Liver (tissue), 5 donors: Measurements from ENCODE around the gene MAT2B. TPM values are rescaled to one million over a fixed set of nuclear protein-coding genes. Genes with fewer than 3 reads are reported as not detected.

ENCODE experiments used
- HNF4G ChIP-seq: IDR thresholded peaks from 2 replicates; pipeline ENCODE4 v1.6.1; 2016; ENCODE audit warnings: antibody characterized with exemption
- JUND ChIP-seq, 2 donors: IDR thresholded peaks; 2 replicates each; pipeline ENCODE4 v1.6.1; 2016; ENCODE audit warnings: antibody characterized with exemption in 2 of 2
- polyA plus RNA-seq, 2 donors: library from polyadenylated mRNA; stranded (reverse) in 1 of 2; unstranded in 1 of 2; fragments of 200-250 nt in 1 of 2; fragments of >200 nt in 1 of 2; fragmentation: Nextera tagmentation in 1 of 2; extraction: Ambion mirVana in 1 of 2; gene quantifications; one replicate each; pipeline versions ENCODE4 v1.2.1 to v1.2.3, GENCODE V29; 2013 to 2015
- total RNA-seq, 2 donors: library from RNA; depleted of rRNA; stranded (reverse); fragments of >200 nt; gene quantifications; one replicate each; pipeline ENCODE4 v1.2.3, GENCODE V29; 2014
- donor health status: healthy.
- donor health status: healthy.
- donor health status: healthy.

Gene MAT2B
- total and polyA plus RNA-seq, 4 donors = 21.3 to 41.3 (median 25.0) TPM

DNA sequence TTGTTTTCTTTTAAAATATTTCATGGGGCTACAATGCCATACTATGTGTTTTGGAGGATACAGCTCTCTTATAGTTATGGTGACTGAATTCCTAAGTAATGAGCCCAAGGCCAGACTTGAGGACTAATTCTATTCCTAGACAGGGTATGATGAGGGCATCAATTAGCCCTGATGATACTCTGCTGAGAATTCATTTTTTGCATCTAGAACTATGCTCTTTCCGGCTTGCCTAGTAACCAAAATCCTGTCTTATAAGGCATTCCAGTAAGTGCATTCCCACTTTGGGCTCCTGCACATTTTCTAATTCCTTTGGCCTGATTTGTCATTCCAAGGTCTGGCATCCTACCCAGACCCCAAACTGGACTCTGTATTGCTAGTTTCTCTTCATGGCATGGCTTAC lies 62.4 kb downstream of the MAT2B start (continued):
- TF ChIP-seq HNF4G = no peak
- TF ChIP-seq JUND (IDR thresholded peaks at IDR 0.05) = no peak

Other genes with a start within 250 kb of the MAT2B start
- gene CCNG1, start 68.0 kb upstream of the MAT2B start, total RNA-seq = 10 to 100 TPM; 74.2 to 93.7 TPM
- 10 to 100 TPM; 30.9 to 73.9 TPM for gene CCNG1, start 68.0 kb upstream of the MAT2B start, polyA plus RNA-seq
- 1 to 10 TPM; 1.8 to 4.0 TPM for gene NUDCD2, start 45.5 kb upstream of the MAT2B start, total RNA-seq
- gene NUDCD2, start 45.5 kb upstream of the MAT2B start, polyA plus RNA-seq = 10 to 100 TPM in 1 of 2 donors, 1 to 10 TPM in 1; 4.7 to 32.0 TPM
- 10 to 100 TPM in 1 of 2 donors, under 1 TPM in 1; 0.33 to 48.5 TPM for gene HMMR, start 45.0 kb upstream of the MAT2B start, total RNA-seq
- 1 to 10 TPM; 1.0 to 3.7 TPM for gene HMMR, start 45.0 kb upstream of the MAT2B start, polyA plus RNA-seq